ENCODE data around the gene TEAD1.
A peak's percentile ranks its signal among the peaks of the same experiment; 100 is the strongest.

Gene TEAD1

DNA sequence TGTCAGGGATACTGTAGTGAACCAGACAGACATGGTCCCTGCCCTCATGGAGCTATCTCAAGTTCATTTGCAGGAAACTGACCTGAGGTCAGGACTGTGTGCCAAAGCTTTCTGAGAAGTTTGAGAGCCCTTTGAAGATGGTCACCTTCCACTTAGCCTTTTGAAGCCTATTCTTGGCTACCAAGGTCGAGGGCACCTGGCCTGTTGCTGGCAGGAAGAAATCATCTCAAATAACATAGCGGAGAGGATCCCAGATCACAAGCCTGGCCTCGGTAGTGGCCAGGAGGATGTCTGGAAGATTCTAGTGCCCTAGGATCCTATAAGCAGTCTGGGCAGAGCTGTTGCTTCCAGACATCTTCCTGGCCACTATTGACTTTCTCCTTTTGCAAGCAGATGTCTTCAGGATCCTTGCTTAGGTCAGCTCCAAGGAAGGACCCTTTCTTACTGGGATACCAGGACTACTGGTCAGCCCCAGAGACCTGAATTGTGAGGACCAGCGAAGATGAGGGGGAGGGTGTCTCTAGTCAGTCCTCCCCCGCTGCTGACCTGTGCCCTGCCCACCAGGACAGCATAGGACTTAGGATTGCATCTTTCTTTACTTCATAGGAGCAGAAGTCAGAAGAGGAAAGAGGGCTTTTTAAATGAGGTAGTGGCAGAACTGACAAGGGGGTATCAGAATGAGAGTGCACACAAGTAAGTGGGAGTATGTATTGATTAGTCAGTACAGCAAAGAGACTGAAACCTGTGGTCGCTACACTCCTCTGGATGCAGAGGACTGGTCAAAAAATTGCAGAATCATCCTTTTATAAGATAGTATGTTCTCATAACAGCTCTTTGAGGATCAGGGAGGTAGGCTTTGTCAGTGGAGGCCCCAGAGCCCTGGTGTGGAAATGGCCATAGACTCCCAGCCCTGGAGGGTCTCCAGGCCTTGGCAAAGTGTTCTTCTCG, 94.8 kb downstream of the TEAD1 start:
- no peak for DNase-seq

DNA sequence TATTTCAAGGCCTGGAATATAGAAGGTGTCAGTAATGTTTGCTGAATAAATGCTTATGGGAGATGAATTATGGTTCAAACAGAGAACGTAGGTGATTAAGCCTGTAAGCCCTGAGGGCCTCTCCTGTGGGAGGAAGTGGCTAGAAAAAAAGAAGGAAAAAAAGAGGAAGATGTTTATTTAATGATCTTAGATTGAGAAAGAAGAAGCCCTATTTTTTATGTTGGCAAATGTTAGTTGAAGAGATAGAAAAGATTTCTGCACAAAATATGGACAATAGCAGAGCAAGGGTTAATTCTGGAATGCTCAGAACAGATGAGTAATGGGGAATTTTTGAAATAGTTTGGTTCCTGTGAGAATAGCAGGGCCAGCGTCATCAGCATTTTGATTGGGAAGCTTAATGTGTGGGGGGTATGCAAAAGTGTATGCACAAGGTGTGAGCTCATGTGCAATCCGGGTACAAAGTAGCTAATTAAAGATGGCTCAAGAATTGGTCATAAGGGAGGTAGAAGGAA, 95.7 kb downstream of the TEAD1 start:
- peak; percentile 90 for DNase-seq

DNA sequence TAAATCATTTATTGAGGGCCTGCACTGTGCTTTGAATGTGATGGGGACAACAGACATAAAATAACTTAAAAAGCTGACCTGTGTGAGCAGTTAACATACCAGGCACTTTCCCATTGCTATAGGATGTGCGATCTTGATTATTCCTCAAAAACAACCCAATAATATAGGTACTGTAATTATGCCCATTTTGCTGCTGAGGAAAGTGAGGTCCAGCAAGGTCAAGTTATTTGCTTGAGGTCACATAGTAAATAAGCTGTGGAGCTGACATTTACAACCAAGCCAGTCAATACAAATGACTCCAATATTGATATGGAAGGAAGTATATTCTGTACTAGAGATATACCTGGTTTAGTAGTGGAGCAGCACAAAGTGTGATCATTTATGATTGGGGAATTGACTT, 96.2 kb downstream of the TEAD1 start:
- DNase-seq: no peak

DNA sequence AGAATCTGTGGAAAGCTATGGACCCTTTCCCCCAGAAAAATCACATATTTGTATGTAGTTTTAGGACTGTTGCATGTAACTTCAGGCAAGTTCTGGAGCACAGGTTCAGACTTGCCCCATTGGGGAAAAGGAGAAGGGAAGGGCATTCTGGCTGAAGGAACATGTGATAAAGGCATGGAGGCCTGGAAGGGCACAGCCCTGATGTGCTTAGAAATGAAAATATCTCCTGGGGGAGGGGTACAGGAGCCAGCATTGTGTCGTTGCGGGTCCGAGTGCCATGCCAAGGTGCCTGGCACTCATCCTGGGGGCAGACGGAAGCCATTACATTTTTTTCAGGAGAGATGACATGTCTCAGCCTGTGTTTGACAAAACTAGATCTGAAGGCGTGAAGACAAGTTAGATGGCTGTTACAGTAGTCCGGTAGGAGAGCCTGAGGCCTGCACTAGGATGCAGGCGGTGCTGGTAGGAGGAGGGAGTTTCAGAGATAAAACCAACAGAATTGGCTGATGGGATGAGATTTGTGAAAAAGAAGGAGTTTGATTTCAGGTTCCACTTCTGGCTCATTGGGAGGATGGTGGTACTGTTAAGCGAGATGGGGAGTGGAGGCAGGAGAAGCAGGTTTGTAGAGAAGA, 96.9 kb downstream of the TEAD1 start:
- no peak for DNase-seq

DNA sequence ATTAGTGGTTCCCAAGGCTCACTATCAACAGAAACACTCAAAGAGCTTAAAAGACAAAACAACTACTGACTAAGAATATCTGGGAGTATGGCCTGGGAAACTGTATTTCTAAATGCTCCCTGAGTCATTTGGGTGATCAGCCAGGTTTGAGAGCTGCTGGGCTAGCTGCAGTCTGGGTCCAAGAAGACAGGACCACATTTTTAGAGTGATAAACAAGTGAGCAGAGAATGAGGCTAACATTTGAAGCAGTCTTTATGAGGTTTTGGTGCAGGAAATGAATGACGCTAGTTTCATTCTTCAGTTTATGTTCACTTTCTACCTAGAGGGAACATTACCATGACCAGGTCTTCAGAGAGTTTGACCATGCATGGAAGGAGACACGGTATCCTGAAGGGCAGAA, 97.7 kb downstream of the TEAD1 start:
- DNase-seq: peak; percentile 17

DNA sequence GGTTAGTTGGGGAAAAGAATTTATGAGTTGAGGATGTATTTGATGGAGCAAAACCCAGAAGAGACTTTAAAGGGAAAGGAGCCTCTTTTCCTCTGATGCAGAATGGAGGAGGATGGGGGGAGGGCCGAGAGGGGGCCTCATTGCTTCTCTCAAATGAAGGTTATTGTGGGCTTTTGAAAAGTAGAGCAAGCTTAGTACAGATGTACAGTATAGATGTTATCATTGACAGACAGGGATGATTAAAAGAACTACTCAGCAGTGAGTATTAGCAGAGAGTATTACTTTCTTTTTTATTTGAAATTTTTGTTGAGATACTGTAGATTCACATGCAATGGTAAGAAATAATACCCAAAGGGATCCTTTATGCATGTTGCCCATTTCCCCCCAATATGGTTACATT, 98.1 kb downstream of the TEAD1 start:
- DNase-seq: no peak

DNA sequence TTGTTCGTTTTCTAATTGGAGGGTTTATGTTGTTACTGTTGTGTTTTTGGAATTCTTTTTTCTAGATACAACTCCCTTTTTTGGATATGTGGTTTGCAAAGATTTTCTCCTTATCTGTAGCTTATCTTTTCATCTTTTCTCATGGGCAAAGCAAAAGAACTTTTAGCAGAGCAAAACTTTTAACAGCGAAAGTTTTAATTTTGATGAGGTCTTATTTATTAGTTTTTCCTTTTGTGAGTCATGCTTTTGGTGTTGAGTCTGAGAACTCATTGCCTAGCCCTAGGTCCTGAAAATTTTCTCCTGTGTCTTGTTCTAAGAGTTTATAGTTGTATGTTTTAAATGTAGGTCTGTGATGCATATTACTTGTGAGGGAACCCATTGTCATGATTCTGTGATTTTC, 99.4 kb downstream of the TEAD1 start:
- DNase-seq: no peak

DNA sequence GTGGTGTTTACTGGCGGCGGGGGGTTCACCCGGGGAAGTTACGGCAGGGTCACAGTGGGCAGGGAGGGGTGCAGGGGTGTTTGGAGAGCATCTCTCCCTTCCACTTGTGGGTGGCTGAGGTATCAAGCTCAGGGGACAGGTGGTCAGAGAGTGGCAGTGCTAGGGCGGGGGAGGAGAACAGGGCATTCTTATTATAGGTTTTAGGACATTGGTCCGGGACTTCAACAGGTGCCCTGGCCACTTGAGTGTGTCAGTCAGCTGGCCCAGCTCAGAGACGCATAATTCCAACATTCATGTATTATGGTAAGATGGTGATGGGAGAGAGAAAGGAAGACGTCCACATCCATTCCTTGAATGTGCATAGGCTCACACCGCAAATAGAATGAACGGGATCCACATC, 101.7 kb downstream of the TEAD1 start:
- DNase-seq: no peak

DNA sequence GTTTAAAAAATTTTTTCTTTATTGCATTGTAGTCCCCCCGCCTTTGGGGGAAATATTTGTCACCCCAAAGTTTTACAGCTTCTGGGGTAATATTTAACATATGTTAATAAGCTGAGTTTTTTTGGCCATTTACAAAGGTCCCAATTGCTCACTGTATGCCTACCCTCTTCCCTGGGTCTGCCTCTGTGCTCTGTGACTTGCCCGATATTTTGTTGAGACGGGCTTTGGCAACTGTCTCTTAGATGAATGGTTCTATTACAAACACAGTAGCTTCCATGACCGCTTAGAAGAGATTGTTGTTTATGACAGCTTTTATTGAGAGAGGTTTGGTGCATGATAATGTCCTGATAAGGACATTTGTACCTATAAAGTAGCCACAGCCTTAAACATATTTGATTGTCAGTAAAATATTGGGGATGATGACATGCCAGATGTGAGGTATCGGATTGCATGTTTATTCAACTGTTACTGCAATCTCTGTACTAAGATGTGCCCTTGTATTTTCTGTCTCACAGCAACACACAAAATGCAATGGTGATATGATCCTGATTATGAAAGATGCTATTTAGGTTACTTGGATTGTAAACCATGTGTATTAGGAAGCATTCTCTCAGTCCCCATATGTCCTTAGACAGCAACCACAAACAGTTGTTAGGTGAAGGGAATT, 103.1 kb downstream of the TEAD1 start:
- no peak for DNase-seq

DNA sequence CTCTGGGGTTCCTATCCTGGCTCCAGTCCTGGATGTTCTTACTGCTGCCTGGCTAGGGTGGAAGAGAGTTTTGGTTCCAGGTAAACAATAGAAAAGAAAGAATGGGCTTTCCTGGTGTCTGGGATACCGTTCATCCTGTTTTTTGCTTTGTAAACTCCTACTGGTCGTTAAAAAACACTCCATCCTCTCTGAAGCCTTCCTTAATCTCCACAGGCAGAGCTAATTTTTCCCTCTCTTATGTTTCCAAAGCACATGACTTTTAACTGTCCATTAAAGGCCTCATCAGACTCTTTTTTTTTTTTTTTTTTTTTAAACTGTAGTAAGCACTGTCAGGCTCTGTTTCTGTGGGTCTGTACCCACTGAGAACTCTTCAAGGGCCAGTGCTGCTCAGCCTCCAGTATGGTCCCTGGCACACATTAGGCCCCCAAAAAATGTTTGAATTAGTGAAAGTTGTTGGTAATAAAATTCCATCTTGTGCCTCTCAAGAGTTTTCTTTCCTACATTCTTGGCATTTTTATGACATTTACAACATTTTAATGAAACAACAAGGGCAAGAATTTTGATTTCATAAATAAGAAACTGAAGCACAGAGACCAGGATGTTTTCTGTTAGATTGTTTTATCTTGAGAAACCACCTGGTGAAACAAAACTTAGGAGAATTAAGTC, 104.2 kb downstream of the TEAD1 start:
- DNase-seq: no peak

DNA sequence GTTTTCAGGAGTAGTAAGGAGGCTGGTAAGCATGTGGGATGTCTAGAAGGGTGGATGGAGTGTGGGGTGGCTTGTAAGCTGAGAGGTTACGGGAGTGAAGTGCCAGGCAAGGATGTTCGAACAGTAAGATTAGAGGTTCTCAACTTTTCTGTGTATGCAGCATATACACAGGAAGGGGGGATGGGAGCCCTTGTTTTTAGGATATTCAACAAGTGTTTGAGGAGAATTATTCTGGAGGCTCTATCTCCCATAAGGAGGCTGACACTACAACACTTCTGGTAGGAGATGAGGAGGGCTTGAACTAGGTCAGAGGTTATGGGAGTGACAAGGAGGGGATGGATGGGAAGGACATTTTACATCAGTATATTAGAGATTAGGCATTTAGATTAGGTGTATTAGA, 109.5 kb downstream of the TEAD1 start:
- DNase-seq: no peak

DNA sequence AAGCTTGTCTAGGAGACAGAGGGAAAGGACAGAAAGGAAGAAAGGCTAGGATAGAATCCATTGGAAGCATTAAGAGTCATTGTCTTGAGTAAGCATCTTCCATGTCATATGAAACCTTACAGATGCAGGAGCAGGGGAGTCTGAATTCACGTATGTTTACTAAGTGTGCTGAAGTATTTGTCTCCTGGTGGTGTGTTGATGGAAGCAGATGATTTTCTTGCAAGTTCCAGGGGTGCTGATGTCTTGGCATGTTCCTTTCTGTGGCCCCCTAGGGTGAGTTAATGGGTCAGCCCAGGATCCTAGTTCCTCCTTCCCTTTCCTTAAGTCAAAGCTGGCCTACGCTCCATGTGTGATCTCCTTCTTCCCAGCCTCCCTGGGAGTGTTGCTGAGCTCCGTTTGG, 110.2 kb downstream of the TEAD1 start:
- DNase-seq: no peak

DNA sequence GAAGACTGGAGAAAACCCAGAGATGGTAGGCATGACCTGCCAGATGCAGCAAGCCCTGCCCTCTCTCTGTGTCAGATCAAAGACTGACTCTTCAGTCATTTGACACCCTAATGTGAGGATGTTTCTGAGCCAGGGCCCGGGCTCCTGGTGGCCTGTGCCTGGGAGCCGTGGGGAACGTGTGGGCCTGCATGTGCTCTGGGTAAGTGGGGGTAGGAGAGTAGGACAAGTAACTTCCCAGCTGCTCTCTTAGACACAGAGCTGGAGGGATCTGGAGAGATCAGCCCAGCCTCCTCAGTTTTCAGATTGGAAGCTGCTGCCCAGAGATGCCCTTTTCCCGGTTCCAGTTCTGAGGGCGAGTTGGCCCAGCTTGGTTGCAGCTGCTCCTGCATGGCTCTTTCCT, 110.8 kb downstream of the TEAD1 start:
- no peak for DNase-seq

DNA sequence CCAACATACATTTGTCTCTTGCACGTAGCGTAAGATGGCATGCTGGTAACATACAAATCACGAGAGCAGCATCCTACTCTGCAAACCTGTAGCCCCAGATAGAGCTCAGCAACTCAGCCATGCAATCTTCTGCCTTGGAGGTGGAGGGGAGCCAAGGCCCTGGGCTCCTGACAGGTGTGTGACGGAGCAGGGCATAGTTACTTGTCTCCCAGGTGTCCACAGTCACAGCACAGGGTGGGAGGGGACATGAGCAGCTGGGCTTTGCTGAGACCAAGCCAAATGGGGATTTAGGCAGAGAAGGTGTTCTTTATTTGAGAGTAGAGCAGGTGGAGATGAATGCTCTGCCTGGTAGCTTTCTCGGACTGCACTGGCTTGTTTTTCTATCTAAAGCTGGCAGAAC, 111.7 kb downstream of the TEAD1 start:
- no peak for DNase-seq

DNA sequence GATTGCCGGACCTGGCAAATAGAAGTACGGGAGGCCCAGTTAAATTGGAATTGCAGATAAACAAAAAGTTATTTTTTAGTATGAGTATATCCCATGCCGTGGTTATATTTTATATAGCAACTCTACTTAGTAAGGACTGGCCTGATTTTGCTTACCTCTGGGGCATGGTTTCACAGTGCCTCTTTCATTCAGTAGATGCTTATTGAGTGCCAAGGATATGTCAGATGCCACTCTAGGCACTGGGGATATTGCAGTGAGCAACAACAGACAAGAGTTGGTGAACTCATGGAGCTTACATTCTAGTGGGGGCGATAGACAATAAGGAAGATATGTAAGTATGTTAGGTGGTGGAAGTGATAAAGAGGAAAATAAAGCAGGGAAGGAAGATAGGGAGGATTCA, 112.2 kb downstream of the TEAD1 start:
- DNase-seq: no peak

DNA sequence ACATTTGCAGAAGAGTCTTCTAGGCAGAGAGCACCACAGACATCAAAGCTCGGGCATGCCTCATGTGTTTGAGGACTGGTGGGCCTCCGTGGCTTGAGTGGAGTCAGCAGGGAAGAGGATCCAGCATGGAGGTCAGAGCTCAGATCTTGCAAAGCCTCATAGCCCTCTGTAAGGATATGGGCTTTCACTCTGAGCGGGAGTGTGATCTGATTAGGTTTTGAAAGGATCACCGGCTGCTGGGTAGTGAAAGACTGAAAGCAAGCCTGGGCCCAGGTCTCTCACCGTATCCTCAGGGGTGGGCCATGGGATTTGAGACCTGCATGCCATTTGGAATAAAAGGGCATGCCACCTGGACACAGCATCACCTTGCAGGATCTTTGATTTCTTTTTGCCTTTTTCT, 112.7 kb downstream of the TEAD1 start:
- DNase-seq: no peak

DNA sequence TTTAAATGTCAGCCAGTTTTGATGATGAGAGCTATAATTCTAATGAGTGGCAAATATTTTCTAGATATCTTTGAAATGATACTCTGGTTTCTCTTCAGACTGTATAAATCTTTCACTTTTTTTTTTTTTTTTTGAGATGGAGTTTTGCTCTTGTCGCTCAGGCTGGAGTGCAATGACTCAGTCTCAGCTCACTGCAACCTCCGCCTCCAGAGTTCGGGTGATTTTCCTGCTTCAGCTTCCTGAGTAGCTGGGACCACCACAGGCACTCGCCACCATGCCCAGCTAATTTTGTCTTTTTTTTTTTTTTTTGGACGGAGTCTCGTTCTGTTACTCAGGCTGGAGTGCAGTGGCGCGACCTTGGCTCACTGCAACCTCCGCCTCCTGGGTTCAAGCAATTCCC, 113.6 kb downstream of the TEAD1 start:
- peak; percentile 60 for DNase-seq

DNA sequence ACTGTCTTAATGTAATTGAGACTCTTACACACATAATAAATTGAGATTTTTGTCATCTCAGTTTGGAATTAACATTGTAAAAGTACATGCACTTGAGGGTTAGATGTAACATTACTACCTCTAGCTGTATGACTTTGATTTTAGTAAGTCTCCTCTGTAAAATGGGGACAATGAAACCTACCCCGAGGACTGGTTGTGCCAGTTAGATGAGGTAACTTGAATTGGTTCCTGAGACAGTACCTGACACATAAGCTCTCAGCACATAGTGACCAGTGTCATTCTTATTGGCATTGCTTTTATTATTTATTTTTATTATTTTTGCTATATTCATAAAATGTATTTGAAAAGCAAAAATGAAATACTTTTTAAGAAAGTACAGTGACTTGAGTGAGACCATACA, 114.8 kb downstream of the TEAD1 start:
- no peak for DNase-seq

DNA sequence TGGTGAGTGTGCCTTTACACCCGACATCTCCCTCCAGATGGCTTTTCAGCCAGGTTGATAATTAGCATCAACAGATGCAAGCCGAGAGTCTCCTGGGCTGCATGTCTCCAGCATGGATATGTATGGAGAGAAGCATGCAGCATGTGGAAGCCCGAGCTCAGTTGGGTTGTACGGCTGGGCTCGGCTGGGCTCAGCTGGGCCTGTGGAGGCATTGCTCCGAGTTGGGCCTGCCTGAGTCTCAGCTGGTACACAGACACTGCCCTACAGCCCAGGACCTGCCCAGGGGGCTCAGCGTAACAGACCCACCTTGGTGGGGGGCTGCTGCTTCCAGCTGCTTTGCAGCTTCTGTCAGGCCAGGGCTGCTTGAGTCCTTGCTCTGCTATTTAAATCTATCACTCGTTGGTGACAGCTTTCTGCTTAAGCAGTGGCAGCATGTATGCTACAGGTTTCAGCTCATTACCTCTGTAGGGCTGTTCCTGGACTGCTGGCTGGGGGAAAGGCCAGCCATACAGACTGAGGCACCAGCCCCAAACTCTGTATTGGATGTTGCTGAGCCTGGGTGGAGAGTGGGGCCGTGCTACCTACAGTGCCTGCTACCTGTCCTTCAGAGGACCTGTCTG, 115.5 kb downstream of the TEAD1 start:
- no peak for DNase-seq

DNA sequence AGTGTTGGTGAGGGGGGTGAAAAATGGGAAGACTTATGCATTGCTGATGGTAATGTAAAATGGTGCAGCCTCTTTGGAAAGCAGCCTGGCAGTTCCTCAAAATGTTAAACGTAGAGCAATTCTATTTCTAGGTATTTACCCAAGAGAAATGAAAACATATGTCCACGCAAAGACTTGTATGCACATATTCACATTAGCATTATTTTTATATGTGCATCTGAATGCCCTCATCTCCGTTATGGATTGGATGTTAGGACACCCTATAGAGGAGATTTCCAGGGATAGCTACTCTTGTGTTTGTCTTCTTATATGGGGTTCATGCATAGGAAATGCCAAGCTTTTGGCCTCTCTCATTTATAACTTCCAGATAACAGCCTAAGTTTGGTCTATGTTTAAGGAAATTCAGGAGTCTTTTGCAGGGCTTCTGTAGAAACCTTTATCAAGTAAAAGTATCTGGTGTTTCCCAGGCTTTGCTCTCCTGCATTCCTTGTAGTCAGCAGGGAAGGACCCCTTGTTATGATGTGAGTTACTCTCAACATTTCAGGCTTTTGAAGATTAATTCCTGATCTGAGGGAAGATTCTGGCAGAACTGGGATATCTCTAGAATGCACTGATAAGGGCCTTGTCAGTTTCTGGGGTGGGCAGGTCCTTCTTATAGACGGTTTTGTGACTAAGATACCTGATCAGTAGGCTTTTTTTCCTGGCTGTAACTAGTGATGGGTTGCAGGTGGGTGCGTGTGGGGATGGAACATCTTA, 116.8 kb downstream of the TEAD1 start:
- peak; percentile 16 for DNase-seq

DNA sequence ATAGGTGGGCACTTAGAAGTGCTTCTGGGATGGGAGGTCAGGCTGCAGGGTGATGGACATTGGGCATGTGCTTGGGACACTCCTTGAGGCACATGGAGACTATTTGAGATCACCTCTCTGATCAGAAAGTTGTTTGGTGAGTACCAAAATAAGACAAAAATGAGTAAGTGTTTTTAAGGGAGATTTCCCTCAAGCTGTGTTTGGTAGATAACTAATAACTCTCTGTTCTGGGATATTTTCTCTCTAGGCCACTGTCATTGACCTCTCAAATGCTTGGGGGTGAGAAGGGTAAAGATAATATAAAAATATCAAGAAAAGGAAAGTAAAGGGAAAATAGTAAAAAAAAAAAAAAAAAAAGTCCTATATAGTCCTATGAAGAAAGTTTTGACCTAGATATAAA, 117.8 kb downstream of the TEAD1 start:
- no peak for DNase-seq

DNA sequence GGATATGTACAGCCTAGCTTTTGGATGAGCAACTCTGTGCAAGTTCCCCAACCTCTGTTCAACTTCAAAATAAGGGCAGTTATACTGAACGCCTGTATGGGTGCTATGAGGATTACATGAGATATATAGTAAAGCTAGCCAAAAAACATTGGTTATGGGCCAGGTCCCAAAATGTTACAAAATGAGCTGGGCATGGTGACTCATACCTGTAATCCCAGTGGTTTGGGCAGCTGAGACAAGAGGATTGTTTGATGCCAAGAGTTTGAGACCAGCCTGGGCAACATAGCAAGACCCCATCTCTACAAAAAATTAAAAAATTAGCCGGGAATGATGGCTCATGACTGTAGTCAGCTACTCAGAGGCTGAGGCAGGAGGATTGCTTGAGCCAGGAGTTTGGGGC, 118.4 kb downstream of the TEAD1 start:
- DNase-seq: peak; percentile 79
